Kidney (tissue), 14 donors: Measurements from ENCODE around the gene NEUROD1. TPM values are rescaled to one million over a fixed set of nuclear protein-coding genes. Genes with fewer than 3 reads are reported as not detected.

Experiments used
- DNase-seq, 5 donors: peaks; one replicate each; pipeline ENCODE4 v3.0.0-alpha.2; 2013 to 2020
- FAIRE-seq: peaks from 2 replicates; lab custom pipeline; 2012; peaks lifted over from hg19 to GRCh38; lab: Jason Lieb, UNC
- H3K27ac ChIP-seq, 2 donors: one replicate each; pipeline ENCODE4 v1.7.0; 2013; ENCODE audit warnings: low read depth in 2 of 2, low read length in 2 of 2, inconsistent platforms in 1 of 2
- H3K27me3 ChIP-seq: one replicate; pipeline ENCODE4 v1.7.1; 2013; ENCODE audit warnings: low read length, inconsistent platforms; ENCODE audit not compliant: control insufficient read depth, insufficient read depth
- H3K36me3 ChIP-seq, 3 donors: one replicate each; pipeline versions ENCODE4 v1.7.0 to v1.7.1; 2013; ENCODE audit warnings: low read length in 3 of 3, control low read depth in 1 of 3, inconsistent platforms in 1 of 3; ENCODE audit not compliant: insufficient read depth in 3 of 3, control insufficient read depth in 2 of 3
- H3K4me1 ChIP-seq, 3 donors: one replicate each; pipeline versions ENCODE4 v1.7.0 to v1.7.1; 2013; ENCODE audit warnings: low read length in 3 of 3, inconsistent platforms in 1 of 3, low read depth in 1 of 3; ENCODE audit not compliant: control insufficient read depth in 2 of 3, insufficient read depth in 2 of 3
- H3K4me3 ChIP-seq, 3 donors: one replicate each; pipeline versions ENCODE4 v1.7.0 to v1.8.1; 2013; ENCODE audit warnings: low read length in 3 of 3, control low read depth in 1 of 3, inconsistent platforms in 1 of 3
- H3K9ac ChIP-seq, 3 donors: one replicate each; pipeline versions ENCODE4 v1.7.0 to v1.7.1; 2013; ENCODE audit warnings: low read length in 3 of 3, control low read depth in 1 of 3, inconsistent platforms in 1 of 3
- H3K9me3 ChIP-seq, 3 donors: one replicate each; pipeline versions ENCODE4 v1.7.0 to v1.7.1; 2013; ENCODE audit warnings: low read length in 3 of 3, control low read depth in 1 of 3, inconsistent platforms in 1 of 3; ENCODE audit not compliant: control insufficient read depth in 2 of 3, insufficient read depth in 1 of 3
- intact Hi-C: fragments of 100-400 bp; cut with DNase I; formaldehyde crosslinking; loops from one replicate; pipeline ENCODE4 v1.11.1; 2022
- polyA plus RNA-seq: library from polyadenylated mRNA; stranded (reverse); fragments of 350-450 nt; fragmentation: Illumina TruSeq; extraction: RNeasy Lipid Tissue Mini Kit (QIAGEN cat#74804); gene quantifications from one replicate; pipeline ENCODE4 v1.2.3, GENCODE V29; 2014; ENCODE audit warnings: low read depth, low replicate concordance; ENCODE audit not compliant: insufficient read depth
- total RNA-seq: library from RNA; stranded (reverse); fragmentation: NEBNext Ultra II Directional; extraction: Animal tissue kit (Norgen Biotek cat#: 25700); gene quantifications from one replicate; pipeline ENCODE4 v1.2.1, GENCODE V29; 2021
- TF ChIP-seq, protein P1 (sequence below): IDR thresholded peaks from 3 replicates; pipeline ENCODE4 v1.5.1; 2012; ENCODE audit warnings: mild to moderate bottlenecking, moderate library complexity, borderline replicate concordance; ENCODE audit not compliant: insufficient read depth; ENCODE audit errors: extremely low read depth
- donor health status: control.
- donor health status: control.
- donor health status: control.
- donor health status: control.
- donor health status: control.
- donor health status: DM: yes; HTN: yes; CAD: no.
- donor health status: Normal renal cell carcinoma (clear cell type).

The NEUROD1 gene
- total and polyA plus RNA-seq, 2 donors from 2014 or later, result not detected

DNA sequence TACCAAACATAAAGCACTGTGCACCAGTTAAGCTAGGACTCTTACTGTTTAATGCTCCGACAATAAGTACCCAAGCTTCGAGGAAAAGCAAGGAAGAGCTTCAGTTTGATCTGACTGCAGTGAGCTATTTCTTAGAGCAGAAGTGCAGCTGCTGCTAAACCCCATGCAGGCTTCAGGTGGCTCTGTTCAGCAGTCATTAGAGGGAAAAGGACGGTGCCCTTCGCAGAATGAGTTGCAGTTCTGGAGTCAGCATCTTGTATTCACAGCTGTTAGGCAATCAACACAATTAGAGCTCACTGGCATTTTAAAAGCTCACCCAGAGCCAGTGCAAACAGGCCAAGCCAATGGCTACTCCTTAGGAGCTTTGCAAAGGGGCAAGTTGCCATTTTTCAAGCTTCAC lies 21.9 kb downstream of the NEUROD1 start:
- no peak overlapping the region for H3K4me3 ChIP-seq
- TF ChIP-seq, protein P1, sequence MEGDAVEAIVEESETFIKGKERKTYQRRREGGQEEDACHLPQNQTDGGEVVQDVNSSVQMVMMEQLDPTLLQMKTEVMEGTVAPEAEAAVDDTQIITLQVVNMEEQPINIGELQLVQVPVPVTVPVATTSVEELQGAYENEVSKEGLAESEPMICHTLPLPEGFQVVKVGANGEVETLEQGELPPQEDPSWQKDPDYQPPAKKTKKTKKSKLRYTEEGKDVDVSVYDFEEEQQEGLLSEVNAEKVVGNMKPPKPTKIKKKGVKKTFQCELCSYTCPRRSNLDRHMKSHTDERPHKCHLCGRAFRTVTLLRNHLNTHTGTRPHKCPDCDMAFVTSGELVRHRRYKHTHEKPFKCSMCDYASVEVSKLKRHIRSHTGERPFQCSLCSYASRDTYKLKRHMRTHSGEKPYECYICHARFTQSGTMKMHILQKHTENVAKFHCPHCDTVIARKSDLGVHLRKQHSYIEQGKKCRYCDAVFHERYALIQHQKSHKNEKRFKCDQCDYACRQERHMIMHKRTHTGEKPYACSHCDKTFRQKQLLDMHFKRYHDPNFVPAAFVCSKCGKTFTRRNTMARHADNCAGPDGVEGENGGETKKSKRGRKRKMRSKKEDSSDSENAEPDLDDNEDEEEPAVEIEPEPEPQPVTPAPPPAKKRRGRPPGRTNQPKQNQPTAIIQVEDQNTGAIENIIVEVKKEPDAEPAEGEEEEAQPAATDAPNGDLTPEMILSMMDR, result no peak
- FAIRE-seq (no peak), DNase-seq (peak in 1 of 5 donors; percentile 4)
- H3K4me1 ChIP-seq, result peaks cover 0 to 6% (median 5%) of the 10 kb centered on the region in 3 donors
- no peaks in the 10 kb centered on the region for H3K9me3 ChIP-seq
- no peak overlapping the region for H3K27ac ChIP-seq
- no peaks in the 10 kb centered on the region for H3K36me3 ChIP-seq
- H3K9ac ChIP-seq, result no peak overlapping the region
- no peaks in the 10 kb centered on the region for H3K27me3 ChIP-seq
- intact Hi-C loops, result no loop called here

DNA sequence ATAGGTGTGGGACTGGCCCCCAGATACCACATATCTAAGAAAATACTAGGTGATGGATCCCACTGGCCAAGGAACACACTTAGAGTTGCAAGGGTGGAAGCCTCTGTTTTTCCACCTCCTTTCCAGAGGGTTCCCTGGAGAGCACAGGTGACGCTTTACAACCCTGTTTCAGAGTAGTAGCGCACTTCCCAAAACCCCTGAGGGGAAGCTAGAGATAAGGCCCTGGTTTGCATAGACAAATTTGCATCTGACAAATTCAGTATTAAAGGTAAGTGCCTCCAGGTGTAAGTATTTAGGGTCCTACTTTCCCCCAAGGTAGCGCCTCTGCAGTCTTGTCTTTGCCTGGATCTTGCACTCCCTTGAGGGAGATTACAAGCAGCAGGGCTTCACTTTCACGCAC lies 22.9 kb downstream of the NEUROD1 start:
- H3K27me3 ChIP-seq, result no peaks in the 10 kb centered on the region
- peaks cover 0 to 6% (median 5%) of the 10 kb centered on the region in 3 donors for H3K4me1 ChIP-seq
- peak overlapping the region in 1 of 2 donors; percentile 66 for H3K27ac ChIP-seq
- TF ChIP-seq, protein P1, result no peak
- intact Hi-C loops, result no loop called here
- peak in 1 of 5 donors; percentile 2 for DNase-seq
- no peak for FAIRE-seq
- H3K9me3 ChIP-seq, result no peaks in the 10 kb centered on the region
- H3K36me3 ChIP-seq, result no peaks in the 10 kb centered on the region
- peak overlapping the region in 2 of 3 donors; percentile 62 to 66 for H3K4me3 ChIP-seq
- no peak overlapping the region for H3K9ac ChIP-seq

GRCh38 chr2:181656450-181657291 lies 23.6 kb downstream of the NEUROD1 start, which contains the start of gene CERKL:
CERKL (minus strand) TSS chr2:181657105; CDS start chr2:181657006, 99 bp downstream.
- Histone ChIP-seq H3K27ac (peak within 1 kb of the TSS; percentile 33 to 66), H3K9me3 (no peaks in the 10 kb centered on the region), H3K27me3 (no peaks in the 10 kb centered on the region), H3K4me1 (peaks cover 0 to 6% (median 5%) of the 10 kb centered on the region in 3 donors), H3K9ac (peak within 1 kb of the TSS in 2 of 3 donors; percentile 8 to 13), H3K36me3 (no peaks in the 10 kb centered on the region), H3K4me3 (peak within 1 kb of the TSS; percentile 31 to 66 (median 62))
- no peak for FAIRE-seq
- intact Hi-C loops, result no loop called here
- peak; percentile 57 to 93 (median 72) for DNase-seq
- TF ChIP-seq, protein P1, result no peak
